Measurements from ENCODE around the gene ADAMTS16. TPM values are rescaled to one million over a fixed set of nuclear protein-coding genes. Genes with fewer than 3 reads are reported as not detected.

Gene ADAMTS16
- total and polyA plus RNA-seq, 2 experiments from 2014 or later = 2.8 to 15.4 TPM

DNA sequence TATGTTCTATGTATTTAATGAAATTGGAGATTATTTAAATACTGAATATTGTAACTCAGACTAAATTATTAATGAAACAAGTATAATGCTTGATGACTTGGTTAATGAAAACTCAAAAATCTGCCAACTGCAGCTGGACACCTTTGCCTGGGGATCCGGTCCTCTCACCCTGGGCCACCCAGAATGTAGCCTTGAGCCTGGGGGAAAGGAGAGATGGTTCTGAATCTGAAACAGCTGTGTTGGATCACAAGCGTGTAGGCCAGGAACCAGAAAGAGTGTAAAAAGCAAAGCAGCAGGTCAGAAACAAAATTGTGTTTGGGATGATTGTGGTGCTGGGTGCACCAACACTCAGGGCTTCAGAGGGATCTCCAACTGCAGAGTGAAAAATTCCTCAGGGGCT is 38.5 kb downstream of the ADAMTS16 start (continued):
- TF ChIP-seq, protein P1, sequence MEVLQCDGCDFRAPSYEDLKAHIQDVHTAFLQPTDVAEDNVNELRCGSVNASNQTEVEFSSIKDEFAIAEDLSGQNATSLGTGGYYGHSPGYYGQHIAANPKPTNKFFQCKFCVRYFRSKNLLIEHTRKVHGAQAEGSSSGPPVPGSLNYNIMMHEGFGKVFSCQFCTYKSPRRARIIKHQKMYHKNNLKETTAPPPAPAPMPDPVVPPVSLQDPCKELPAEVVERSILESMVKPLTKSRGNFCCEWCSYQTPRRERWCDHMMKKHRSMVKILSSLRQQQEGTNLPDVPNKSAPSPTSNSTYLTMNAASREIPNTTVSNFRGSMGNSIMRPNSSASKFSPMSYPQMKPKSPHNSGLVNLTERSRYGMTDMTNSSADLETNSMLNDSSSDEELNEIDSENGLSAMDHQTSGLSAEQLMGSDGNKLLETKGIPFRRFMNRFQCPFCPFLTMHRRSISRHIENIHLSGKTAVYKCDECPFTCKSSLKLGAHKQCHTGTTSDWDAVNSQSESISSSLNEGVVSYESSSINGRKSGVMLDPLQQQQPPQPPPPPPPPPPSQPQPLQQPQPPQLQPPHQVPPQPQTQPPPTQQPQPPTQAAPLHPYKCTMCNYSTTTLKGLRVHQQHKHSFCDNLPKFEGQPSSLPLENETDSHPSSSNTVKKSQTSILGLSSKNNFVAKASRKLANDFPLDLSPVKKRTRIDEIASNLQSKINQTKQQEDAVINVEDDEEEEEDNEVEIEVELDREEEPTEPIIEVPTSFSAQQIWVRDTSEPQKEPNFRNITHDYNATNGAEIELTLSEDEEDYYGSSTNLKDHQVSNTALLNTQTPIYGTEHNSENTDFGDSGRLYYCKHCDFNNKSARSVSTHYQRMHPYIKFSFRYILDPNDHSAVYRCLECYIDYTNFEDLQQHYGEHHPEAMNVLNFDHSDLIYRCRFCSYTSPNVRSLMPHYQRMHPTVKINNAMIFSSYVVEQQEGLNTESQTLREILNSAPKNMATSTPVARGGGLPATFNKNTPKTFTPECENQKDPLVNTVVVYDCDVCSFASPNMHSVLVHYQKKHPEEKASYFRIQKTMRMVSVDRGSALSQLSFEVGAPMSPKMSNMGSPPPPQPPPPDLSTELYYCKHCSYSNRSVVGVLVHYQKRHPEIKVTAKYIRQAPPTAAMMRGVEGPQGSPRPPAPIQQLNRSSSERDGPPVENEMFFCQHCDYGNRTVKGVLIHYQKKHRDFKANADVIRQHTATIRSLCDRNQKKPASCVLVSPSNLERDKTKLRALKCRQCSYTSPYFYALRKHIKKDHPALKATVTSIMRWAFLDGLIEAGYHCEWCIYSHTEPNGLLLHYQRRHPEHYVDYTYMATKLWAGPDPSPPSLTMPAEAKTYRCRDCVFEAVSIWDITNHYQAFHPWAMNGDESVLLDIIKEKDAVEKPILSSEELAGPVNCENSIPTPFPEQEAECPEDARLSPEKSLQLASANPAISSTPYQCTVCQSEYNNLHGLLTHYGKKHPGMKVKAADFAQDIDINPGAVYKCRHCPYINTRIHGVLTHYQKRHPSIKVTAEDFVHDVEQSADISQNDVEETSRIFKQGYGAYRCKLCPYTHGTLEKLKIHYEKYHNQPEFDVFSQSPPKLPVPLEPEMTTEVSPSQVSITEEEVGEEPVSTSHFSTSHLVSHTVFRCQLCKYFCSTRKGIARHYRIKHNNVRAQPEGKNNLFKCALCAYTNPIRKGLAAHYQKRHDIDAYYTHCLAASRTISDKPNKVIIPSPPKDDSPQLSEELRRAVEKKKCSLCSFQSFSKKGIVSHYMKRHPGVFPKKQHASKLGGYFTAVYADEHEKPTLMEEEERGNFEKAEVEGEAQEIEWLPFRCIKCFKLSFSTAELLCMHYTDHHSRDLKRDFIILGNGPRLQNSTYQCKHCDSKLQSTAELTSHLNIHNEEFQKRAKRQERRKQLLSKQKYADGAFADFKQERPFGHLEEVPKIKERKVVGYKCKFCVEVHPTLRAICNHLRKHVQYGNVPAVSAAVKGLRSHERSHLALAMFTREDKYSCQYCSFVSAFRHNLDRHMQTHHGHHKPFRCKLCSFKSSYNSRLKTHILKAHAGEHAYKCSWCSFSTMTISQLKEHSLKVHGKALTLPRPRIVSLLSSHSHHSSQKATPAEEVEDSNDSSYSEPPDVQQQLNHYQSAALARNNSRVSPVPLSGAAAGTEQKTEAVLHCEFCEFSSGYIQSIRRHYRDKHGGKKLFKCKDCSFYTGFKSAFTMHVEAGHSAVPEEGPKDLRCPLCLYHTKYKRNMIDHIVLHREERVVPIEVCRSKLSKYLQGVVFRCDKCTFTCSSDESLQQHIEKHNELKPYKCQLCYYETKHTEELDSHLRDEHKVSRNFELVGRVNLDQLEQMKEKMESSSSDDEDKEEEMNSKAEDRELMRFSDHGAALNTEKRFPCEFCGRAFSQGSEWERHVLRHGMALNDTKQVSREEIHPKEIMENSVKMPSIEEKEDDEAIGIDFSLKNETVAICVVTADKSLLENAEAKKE (CRISPR knock-in tag; IDR thresholded peaks at IDR 0.05) = no peak
- no peak for TF ChIP-seq STAT1 (IDR thresholded peaks at IDR 0.05; ENCODE audit: unreplicated experiment)

DNA sequence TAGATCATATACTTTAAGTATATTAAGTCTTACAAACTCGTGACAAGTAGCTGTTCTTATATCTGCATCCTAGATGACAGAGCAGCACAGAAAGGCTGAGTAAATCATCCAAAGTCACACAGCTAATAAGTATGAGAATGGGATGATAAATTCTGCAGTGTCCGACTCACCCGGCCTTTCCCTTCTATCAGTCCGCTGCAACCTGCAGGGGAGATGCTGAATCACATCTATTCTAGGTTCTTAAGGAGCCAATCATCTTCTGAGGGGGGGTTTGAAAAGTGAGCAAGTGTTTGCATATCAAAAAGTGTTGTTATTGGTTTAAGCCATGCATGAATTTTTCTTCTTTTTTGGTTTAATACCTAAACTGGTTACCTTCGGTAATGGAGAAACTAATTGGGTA is 38.9 kb downstream of the ADAMTS16 start:
- peaks cover 6% of the 10 kb centered on the region for H3F3A ChIP-seq (replicated peaks; ENCODE audit: low read depth)
- H3K4me3 Mint-ChIP-seq = peak overlapping the region; percentile 66
- TF ChIP-seq STAT1 (IDR thresholded peaks at IDR 0.05; ENCODE audit: unreplicated experiment) = no peak
- TF ChIP-seq, protein P2, sequence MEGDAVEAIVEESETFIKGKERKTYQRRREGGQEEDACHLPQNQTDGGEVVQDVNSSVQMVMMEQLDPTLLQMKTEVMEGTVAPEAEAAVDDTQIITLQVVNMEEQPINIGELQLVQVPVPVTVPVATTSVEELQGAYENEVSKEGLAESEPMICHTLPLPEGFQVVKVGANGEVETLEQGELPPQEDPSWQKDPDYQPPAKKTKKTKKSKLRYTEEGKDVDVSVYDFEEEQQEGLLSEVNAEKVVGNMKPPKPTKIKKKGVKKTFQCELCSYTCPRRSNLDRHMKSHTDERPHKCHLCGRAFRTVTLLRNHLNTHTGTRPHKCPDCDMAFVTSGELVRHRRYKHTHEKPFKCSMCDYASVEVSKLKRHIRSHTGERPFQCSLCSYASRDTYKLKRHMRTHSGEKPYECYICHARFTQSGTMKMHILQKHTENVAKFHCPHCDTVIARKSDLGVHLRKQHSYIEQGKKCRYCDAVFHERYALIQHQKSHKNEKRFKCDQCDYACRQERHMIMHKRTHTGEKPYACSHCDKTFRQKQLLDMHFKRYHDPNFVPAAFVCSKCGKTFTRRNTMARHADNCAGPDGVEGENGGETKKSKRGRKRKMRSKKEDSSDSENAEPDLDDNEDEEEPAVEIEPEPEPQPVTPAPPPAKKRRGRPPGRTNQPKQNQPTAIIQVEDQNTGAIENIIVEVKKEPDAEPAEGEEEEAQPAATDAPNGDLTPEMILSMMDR (conservative IDR thresholded peaks at IDR 0.05; ENCODE audit: low read depth in 2 of 2) = 0 out of 4 replicates have a peak, but pooled peaks of 1 of the 2 experiments have one; percentile 11
- peak overlapping the region; percentile 98 for H3K27ac Mint-ChIP-seq
- ATAC-seq = peak; percentile 35
- H3K4me1 ChIP-seq (ENCODE audit: insufficient read depth) = peaks cover 44% of the 10 kb centered on the region
- peaks cover 17% of the 10 kb centered on the region; the same call in 1 of the 2 replicates for H3K79me2 ChIP-seq (replicated peaks; ENCODE audit: insufficient read depth)
- H3K36me3 Mint-ChIP-seq (ENCODE audit: low read depth) = peaks cover 19% of the 10 kb centered on the region
- H3K27me3 Mint-ChIP-seq (ENCODE audit: insufficient read depth, low read depth, poor library complexity) = peaks cover 13% of the 10 kb centered on the region
- peak overlapping the region; percentile 15 for H3K4me3 ChIP-seq
- no peak overlapping the region for H2AFZ ChIP-seq
- no peaks in the 10 kb centered on the region for H3K9me2 ChIP-seq (ENCODE audit: insufficient read depth)
- no peaks in the 10 kb centered on the region for H4K20me1 ChIP-seq (replicated peaks; ENCODE audit: insufficient read depth)
- peak; percentile 68 for DNase-seq (ENCODE audit: low spot score)
- peaks cover 7% of the 10 kb centered on the region for H3K9me3 Mint-ChIP-seq
- no peaks in the 10 kb centered on the region for H3K36me3 ChIP-seq (ENCODE audit: insufficient read depth)
- no peaks in the 10 kb centered on the region for H3K27me3 ChIP-seq (ENCODE audit: insufficient read depth)
- H3K27ac ChIP-seq (ENCODE audit: low read depth) = peak overlapping the region; percentile 96
- H3K4me1 Mint-ChIP-seq = peaks cover 76% of the 10 kb centered on the region
- peak overlapping the region; percentile 17 for H3K4me2 ChIP-seq
